Esophagus mucosa (tissue), 1 donor: ENCODE data around the gene HOXC11. TPM values are rescaled to one million over a fixed set of nuclear protein-coding genes. Genes with fewer than 3 reads are reported as not detected.

Source experiments
- ATAC-seq: fragments of 200-7000 bp; cut with Tn5 transposase; one replicate; pipeline ENCODE4 v1.9.1; 2020
- total RNA-seq: library from RNA; stranded (reverse); gene quantifications from one replicate; pipeline ENCODE4 v1.2.4, GENCODE V29; 2023
- donor health status: DM: yes; HTN: yes; CAD: no.

Gene HOXC11
- 0.08 TPM for total RNA-seq

DNA sequence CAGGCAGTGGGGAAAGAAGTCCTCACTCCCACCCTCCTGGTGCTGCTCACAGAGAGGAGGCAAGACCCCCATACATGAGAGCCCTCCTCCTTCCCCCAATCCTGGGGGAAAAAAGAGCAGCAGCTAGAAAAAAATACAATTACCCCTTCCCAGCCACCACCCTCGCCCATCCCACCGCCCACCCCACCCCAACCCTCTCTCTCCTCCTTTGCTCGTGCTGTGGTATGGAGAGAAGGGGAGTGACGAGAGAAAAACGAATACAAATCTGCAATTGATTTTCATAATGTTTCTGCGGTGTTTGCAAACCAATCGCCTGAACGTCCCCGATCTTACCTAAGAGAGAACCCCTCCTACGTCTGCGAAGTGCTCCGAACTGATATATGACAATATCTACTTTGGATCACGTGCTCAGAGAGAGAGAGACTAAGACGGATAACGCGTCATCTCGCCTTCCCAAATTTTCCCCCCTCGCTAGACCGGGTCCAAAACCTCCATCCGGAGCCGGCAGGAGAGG, at the start of gene HOXC11:
HOXC11 (plus strand) TSS at position 405 of the 514 bp plus-strand sequence. CDS start 116 bp downstream, outside the sequence.
- no peak for ATAC-seq

DNA sequence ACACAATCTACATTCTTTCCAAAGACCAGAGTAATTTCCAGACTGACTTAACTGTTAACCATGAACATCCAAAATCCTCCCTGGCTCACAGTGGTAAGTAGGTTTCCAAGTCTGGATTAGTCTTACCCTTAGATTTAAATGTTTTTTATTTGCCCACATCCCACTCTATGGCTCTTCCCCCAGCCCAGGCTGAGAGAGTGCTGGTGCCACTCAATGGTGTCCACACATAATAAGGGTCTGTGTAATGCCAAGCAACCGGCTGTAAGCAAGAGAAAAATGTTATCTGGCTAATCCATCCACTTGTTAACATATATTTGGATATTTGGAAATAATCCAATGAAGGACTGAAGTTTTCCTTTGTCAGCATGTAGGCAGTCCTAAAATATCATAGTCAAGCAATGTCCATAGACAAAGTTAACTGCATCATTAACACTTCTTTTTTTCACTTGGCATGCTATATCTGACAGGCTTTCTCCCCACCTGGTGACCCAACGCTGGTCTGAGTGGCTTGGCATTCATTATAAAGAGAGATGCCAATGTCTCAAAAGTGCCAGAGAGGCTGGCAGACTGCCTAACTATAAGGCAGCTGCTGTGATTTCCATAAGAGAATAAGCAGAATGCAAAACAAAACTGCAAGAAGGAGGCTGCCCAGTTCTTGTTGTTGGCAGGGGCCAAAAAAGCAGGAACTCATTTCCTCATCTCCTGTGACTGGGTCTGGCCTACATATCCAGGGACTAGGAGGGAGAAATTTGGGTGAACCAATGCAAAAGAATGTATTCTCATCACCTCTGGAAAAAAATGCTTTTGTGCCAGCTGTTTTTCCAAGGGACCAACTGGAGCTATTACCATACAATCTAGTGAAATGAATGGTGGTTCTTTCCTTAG, 48.2 kb upstream of the HOXC11 start:
- no peak for ATAC-seq

DNA sequence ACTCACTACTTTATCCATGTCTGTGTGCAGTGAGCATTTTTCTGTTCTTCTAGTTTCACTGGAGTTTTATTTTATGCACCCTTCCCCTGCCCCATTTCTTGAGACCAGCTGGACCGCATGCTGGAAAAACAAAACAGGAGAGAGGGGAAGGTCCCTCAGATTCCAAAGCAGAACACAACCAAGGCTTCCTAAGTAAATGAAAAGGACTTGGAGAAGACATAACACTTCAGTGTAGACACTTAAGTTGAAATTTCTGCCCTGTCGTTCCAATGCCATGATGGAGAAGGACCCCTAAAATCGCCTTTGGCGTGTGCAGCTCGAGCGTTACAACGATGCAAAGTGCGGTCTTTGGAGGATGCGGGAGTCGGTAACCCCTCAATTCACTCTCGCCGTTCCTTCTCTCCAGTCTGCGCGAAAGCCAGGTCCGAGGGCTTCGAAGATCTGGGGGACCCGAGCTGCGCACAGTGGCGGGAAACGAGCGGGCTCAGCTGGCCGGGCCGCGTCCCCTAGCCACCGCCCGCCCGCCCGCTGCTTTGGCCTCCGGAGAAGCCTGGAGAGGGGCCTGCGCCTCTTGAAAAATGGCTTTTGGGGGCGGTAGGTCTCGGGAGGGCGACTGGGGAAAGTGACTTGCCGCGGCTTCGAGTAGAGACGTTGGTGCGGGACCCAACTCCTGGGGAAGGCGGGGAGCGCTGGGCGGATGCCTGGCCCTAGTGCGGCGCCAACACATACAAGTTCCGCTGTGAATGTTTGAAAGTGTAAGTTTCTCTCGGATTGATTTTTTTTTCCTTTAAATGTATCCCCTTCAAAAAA, 45.5 kb upstream of the HOXC11 start:
- ATAC-seq = no peak

DNA sequence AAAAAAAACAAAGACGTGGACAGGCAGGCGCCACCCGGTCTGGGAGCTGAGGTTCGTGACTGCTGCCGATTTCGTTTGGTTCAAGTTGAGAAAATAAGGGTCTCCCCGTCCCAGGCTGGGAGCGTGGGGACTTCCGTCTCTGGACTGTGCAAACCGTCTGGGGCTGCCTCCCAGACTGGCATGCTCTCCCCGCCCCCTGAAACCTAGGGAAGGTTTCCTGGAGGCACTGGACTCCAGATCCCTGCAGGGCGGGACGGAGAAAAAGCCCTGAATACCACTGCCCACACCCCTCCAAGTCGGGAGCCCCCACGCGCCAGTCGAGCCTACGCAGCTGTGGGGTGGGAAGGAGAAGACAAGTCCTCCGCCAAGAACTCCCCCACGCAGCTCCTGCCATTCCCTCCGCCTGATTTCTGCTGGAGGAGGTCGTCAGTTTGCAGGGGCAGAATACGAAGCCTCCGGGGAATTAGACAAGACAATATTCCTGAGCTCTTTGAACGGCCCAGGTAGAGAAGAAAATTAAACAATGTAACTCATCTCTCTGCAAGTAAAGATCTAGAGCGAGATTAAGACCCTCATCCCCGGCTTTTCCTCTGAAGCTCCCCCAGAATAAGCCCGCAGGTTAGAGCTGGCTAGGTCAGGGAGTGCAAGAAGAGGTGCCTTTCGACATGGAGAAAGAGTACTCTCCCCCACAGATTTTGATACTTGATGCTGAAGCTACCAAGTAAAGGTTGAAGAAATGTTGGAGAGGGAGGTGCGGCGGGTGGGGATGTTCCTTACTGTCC, 44.7 kb upstream of the HOXC11 start:
- ATAC-seq = no peak

DNA sequence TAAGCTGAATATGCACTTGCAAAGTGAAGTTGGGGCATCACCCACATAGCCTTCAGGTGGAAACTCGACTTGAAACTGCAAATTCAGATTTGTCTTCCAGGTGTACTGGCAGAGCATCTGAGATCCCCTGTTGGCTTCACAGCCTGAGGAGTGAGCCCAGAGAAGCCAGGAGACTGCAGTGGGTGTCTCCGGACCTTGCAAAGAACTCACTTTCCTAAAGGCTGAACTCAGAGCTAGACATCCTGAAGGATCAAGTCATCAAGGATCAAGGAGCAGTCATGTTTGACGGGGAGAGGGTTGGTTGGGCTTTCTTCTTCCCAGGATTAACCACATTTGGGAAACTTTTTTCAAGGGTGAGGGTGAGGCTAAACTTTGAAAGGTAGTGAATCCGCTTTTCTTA, 43.4 kb upstream of the HOXC11 start:
- no peak for ATAC-seq

DNA sequence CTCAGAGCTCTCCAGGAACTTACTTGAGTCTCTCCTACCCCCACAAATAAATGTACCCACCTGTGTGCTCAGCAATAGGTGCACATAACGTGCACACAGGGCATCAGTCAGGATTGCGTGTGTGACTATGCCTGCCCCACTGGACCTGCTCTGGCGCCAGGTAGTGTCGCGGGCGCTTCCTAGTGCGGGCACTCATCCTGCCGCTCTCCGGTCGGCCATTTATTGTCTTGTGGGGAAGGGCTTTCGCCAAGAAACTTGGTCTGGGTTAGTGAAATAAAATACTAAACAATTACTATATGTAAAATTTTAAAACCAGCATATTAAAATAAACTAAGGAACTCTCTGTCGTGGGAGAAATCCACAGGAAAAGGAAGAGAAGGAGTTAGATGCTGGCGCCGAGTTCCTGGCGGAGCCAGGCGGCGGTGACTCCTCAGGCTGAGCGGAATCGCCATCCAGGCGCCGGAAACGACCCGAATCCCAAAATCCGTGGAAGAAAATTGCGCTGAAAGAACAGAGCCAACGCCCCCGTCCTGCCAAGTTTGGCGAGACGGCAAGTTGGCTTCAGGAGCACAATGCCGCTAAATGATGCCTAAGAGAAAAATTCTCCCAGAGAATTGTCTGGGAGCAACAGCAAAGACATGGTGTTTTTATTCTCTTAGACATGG, 42.2 kb upstream of the HOXC11 start:
- ATAC-seq = no peak

DNA sequence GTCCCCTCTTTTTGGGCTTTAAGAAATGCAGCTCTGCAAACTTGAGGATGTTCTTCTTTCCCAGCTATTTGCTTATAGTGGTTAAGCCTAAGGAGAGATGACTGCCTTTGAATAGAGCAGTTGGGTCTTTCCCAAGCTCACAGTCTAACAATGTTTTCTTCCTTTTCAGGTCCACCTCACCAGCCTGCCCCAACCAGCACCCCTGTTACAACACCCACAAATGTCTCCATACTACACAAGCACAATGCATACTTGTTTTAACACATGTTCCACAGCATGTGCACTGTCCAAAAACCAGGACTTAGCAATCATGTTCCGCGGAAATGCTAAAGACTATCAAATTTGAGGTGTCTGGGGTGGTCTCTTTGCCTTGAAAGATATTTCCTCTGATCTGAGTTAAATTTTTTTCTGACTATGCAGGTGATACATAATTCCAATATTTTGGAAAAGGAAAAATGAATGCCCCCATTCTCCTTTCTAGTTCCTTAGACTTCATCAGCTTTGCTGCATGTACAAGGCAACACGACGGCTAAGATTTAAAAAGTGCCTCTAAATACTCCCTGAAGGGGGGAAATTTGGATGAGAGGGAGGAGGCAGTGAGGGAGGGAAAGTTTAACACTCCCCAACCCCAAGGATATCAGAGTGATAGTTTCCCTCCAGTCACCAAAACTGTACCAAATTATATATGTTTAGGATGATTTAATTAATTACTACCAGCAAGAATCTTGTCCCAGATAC, 40.9 kb upstream of the HOXC11 start:
- ATAC-seq = no peak

DNA sequence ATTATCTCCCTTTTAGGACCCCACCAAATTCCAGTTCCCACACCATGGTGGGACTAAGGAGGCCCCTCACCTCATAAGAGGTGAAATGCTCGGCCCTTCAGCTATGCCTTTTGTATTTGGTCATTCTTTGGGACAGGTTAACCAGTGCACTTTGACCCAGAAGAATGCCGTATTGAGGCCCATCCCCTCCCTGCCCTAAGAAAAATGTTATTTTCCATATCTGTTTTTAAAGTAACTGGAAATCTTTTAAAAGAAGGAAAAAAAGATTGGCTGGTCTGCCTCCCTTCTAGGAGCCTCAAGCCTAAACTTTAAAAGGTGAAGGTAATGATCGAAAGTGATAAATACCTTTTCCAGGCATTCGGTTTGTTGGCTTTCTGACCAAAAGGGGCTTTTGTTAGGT, 40.0 kb upstream of the HOXC11 start:
- no peak for ATAC-seq

DNA sequence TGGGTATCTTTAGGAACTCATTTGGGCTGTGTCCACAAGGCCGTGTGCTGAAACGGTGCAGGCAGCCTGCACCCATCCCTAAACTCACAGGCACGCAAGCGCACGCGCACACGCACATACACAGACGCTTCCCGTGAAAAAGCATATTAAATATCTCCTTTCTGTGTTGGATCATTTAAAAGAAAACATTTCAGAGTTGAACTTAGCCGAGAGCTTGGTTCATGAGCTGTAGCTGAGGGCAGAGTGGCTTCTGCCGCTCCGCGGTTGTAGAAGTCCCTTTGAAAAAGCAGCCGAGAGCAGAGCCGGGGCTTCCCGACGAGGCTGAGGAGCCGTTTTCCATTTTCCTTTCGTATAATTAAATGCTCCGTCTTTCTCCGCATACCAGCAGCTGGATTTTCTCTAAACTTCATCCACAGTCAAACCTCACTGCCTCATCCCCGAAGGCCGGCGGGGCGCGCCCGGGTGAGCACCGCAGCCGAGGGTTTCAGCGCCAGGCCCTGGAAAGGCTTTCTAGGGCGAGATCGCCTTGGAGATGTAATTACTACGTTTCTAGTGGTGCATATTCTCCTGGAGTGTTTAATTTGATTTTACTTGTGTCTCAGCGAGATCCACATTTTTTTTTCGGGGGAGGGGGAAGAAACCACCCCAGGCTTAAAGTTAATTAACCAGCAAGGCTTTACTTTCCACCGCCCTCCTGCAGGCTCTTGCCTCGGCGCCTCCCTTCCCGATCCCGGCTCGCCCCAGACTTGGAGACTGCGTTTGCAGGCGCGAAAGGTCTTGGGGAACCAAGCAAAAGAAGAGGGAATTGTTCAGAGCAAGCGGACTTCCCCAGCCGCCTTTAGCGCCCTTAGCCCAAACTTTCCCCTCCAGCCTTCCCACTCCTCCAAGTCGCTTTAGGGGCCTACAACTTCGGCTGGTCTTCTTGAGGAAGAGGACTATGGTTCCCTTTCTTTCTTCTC, 37.3 kb upstream of the HOXC11 start:
- no peak for ATAC-seq

DNA sequence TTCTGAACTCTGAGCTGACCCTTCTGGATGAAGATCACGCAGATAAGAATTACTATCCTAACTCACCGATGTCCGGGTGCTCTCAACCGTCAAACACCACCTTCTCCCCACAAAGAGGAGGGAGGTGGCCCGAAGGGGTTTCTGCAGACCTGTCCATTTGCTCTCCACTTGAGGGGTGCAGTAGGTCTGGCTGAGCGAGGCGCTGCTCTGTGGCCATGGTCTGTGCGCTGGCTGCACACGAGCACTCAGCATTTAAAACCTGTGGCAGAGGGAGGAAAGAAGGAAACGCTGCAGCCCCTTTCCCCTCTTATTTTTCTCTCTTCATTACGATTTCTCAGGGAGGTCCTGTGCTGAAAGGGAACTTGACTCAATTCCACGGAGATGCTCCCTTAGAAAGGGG, 35.8 kb upstream of the HOXC11 start:
- ATAC-seq = no peak

DNA sequence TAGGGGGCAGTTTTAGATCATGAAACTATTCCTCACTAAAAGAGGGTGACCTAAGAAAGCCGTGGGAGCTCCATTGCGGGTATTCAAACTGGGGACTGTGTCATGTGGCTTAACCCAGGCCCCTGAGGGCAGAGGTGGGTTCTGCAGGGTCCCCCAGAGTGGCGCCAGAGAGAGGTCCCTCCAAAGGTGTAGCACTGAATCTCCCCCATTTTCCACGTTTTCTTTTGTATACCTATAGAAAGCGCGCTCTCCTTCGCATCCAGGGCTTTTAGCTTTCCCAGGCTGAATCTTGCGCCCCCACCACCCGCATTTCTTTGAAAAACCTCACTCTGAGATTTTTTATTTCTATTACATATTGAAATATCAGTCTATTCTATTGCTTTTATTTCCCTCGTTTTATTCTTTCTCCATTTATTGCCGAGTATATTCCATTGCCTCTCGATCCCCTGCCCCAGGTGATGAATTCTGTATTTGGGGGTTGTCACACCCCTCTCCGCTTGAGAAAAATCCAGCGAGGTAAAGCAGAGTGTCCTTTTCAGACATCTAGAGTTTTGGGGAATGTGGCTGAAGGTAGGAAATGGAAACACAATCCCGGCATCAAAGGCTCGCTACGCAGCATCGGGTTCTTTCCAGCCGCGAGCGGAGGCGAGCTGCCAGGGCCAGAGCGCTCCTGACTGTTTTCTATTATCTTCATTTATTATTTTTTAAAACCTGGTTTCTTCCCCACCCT, 35.2 kb upstream of the HOXC11 start:
- ATAC-seq = no peak

DNA sequence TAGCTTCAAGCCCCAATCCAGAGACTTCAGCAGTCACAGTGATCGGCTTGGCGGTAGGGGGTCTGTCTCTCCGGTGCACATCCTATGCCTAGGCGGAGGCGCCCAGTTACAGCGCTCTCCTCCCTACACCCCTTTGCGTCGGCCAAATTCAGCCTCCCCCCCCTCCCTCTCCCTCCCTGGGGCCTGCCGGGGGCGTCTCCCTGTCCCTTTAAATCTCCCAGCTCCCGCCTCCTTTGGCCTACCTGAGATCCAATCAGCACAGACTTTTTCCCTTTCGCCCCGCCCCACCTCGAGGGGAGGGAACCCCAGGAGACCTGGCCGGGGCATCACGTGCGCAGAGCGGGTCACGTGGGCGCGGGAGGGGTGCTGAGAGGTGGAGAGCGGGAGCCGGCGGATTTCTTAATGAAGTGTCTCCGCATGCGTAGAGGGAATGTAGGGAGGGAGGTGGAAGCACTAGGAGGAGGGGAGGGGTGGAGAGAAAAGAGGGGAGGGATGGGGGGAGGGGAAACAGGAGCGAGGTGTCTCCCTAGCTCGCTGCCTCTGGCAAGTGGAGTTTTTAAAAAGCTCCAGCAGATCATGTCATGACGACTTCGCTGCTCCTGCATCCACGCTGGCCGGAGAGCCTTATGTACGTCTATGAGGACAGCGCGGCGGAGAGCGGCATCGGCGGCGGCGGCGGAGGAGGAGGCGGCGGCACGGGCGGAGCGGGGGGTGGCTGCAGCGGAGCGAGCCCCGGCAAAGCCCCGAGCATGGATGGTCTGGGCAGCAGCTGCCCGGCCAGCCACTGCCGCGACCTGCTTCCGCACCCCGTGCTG, 34.4 kb upstream of the HOXC11 start, which contains the start of gene HOXC13:
HOXC13 (plus strand) TSS at position 506 of the 815 bp plus-strand sequence; CDS start at position 582, 76 bp downstream.
- ATAC-seq = peak; percentile 93

DNA sequence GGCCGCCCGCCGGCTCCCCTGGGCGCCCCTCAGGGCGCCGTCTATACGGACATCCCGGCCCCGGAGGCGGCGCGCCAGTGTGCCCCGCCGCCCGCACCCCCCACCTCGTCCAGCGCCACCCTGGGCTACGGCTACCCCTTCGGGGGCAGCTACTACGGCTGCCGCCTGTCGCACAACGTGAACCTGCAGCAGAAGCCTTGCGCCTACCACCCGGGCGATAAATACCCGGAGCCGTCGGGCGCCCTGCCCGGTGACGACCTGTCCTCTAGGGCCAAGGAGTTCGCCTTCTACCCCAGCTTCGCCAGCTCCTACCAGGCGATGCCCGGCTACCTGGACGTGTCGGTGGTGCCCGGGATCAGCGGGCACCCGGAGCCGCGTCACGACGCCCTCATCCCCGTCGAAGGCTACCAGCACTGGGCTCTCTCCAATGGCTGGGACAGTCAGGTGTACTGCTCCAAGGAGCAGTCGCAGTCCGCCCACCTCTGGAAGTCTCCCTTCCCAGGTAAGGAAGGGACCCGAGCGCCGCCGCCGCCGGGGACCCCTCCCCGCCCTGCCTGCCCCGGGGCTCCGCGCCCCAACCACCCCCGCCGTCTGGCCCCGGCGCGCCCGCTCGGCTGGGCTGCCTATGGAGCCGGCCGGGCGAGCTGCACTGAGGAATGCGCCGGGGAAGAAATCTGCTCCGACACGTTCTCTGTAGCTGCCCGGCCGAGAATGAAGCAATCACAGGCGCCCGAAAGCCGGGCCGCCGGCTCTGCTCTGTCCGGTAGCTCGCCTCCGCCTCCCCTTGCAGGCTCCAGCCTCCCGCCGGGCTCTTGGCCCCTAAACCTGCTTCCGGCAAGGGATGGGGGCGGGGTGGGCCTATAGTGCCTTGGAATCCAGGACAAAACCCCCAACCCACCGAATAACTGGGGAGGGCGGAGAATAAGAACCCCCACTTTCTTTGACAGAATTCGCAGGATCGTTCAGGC, 33.5 kb upstream of the HOXC11 start:
- peak; percentile 75 for ATAC-seq

DNA sequence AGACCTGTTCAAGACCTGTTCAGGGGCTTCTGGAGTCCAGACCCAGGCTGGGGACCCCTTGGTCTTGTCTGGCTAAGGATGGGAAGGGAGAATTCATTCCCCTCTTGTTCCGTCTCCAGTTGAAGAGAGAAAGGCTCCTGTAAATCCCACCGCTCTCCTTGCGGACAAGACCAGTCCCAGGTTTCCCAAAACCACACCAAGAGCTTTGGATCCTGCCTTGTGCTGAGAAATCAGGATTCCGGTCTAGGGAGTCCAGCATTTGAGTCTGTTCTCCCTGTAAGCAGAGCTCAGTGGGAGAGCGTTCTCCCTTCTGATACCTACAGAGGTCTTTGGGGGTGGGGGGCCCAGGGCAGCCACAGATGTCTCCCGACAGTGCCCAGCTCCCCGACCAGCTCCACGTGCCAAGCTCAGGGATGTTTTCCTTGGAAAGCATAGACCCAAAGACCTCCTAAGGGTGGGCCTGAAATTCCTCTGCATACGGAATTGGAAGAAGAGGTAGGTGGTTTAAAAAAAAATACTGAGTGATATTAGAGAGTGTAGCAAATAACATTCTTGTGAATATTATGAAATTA, 32.4 kb upstream of the HOXC11 start:
- no peak for ATAC-seq

DNA sequence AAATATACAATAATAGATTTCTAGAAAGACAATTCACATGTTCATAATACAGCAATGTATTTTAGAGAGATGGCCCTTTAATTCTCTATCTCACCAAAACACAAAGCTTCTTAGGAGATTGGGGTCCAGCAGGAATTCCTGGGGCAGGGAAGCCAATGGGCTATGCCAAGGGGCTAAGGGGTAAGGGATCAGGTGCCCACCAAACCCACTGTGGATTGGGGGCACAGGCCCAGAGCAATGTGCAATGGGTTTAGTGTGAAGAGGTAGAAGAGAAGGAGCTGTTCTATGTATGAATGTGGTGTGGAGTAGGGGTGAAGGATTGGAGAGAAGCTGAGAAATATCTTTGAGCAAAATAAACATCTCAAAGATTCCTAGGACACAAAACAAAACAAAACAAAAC, 31.7 kb upstream of the HOXC11 start:
- no peak for ATAC-seq

DNA sequence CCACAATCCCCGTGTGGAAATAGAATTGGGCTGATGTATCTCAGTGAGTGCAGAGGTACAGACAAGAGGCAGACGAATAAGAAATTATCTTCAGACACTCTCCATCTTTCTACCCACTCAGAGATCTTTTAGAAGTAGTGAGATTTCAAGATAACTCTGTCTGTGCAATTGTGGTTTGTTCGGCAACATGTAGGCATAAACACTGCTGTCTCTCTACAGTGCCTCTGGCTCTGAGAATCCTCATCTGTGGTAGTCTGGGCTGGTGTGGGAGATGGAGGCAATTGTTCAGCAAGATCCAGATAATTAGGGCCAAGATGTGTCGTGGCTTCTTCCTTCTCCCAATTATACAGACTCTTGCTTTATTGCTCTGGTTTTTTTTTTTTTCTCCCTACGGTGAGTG, 31.2 kb upstream of the HOXC11 start:
- no peak for ATAC-seq
